H9 (cell line): ENCODE data around the gene FBXW4. TPM values are rescaled to one million over a fixed set of nuclear protein-coding genes. Genes with fewer than 3 reads are reported as not detected.

Experiments
- DNase-seq: peaks from one replicate; pipeline ENCODE4 v3.0.0-alpha.2; 2017
- H2AFZ ChIP-seq: one replicate; pipeline ENCODE4 v1.6.1; 2013; ENCODE audit warnings: mild to moderate bottlenecking, low read length, control low read depth, moderate library complexity
- H2AK5ac ChIP-seq: 2 replicates; pipeline ENCODE4 v1.6.1; 2013; ENCODE audit warnings: low read length, control low read depth, mixed read lengths; ENCODE audit not compliant: insufficient read length
- H2BK120ac ChIP-seq: one replicate; pipeline ENCODE4 v1.6.1; 2013; ENCODE audit warnings: low read depth, mild to moderate bottlenecking, low read length, control low read depth, inconsistent platforms; ENCODE audit not compliant: poor library complexity, severe bottlenecking
- H2BK12ac ChIP-seq: 2 replicates; pipeline ENCODE4 v1.6.1; 2013; ENCODE audit warnings: low read length, control low read depth, mixed read lengths, low read depth; ENCODE audit not compliant: insufficient read length
- H2BK15ac ChIP-seq: 2 replicates; pipeline ENCODE4 v1.6.1; 2013; ENCODE audit warnings: low read depth, low read length, control low read depth
- H2BK20ac ChIP-seq: one replicate; pipeline ENCODE4 v1.6.1; 2013; ENCODE audit warnings: low read depth, mild to moderate bottlenecking, low read length, control low read depth, inconsistent platforms; ENCODE audit not compliant: poor library complexity, severe bottlenecking
- H2BK5ac ChIP-seq: 2 replicates; pipeline ENCODE4 v1.6.1; 2013; ENCODE audit warnings: low read length, control low read depth, mixed read lengths; ENCODE audit not compliant: insufficient read length
- H3K14ac ChIP-seq: 2 replicates; pipeline ENCODE4 v1.6.1; 2013; ENCODE audit warnings: low read length, control low read depth; ENCODE audit not compliant: insufficient read depth
- H3K18ac ChIP-seq: 2 replicates; pipeline ENCODE4 v1.6.1; 2013; ENCODE audit warnings: low read depth, mild to moderate bottlenecking, mixed read lengths, low read length, control low read depth; ENCODE audit not compliant: insufficient read length
- H3K23ac ChIP-seq: 2 replicates; pipeline ENCODE4 v1.6.1; 2013; ENCODE audit warnings: low read length, control low read depth, mixed read lengths, low read depth; ENCODE audit not compliant: insufficient read length
- H3K23me2 ChIP-seq: 2 replicates; pipeline ENCODE4 v1.6.1; 2013; ENCODE audit warnings: low read depth, mild to moderate bottlenecking, mixed read lengths, low read length, control low read depth; ENCODE audit not compliant: insufficient read length, poor library complexity, severe bottlenecking
- H3K27ac ChIP-seq: 2 replicates; pipeline ENCODE4 v1.5.1; 2013; ENCODE audit warnings: low read length, control low read depth, mixed read lengths, low read depth; ENCODE audit not compliant: insufficient read length
- H3K27me3 ChIP-seq: 2 replicates; pipeline ENCODE4 v1.6.1; 2013; ENCODE audit warnings: low read length, control low read depth, inconsistent platforms; ENCODE audit not compliant: insufficient read depth
- H3K4ac ChIP-seq: 2 replicates; pipeline ENCODE4 v1.6.1; 2013; ENCODE audit warnings: low read depth, mild to moderate bottlenecking, control low read depth, inconsistent platforms, low read length, moderate library complexity
- H3K4me1 ChIP-seq: 2 replicates; pipeline ENCODE4 v1.6.1; 2013; ENCODE audit warnings: low read length, control low read depth, inconsistent platforms; ENCODE audit not compliant: insufficient read depth
- H3K4me2 ChIP-seq: 2 replicates; pipeline ENCODE4 v1.6.1; 2013; ENCODE audit warnings: low read length, control low read depth, mixed read lengths; ENCODE audit not compliant: insufficient read length, insufficient read depth
- H3K56ac ChIP-seq: 2 replicates; pipeline ENCODE4 v1.6.1; 2013; ENCODE audit warnings: low read depth, mild to moderate bottlenecking, mixed read lengths, low read length, control low read depth; ENCODE audit not compliant: insufficient read length
- H3K79me1 ChIP-seq: 2 replicates; pipeline ENCODE4 v1.6.1; 2013; ENCODE audit warnings: low read depth, mild to moderate bottlenecking, moderate library complexity, low read length, control low read depth, inconsistent platforms; ENCODE audit not compliant: insufficient read depth, poor library complexity, severe bottlenecking
- H3K79me2 ChIP-seq: 2 replicates; pipeline ENCODE4 v1.6.1; 2013; ENCODE audit warnings: low read length, control low read depth, inconsistent platforms; ENCODE audit not compliant: insufficient read depth
- H3K9ac ChIP-seq: 2 replicates; pipeline ENCODE4 v1.6.1; 2013; ENCODE audit warnings: low read length, control low read depth, mixed read lengths; ENCODE audit not compliant: insufficient read length; ENCODE audit errors: extremely low read depth
- H3K9me3 ChIP-seq: one replicate; pipeline ENCODE4 v1.6.1; 2013; ENCODE audit warnings: low read depth, low read length, inconsistent platforms; ENCODE audit not compliant: control insufficient read depth
- H3T11ph ChIP-seq: one replicate; pipeline ENCODE4 v1.6.1; 2013; ENCODE audit warnings: mild to moderate bottlenecking, low read length, control low read depth, inconsistent platforms
- H4K20me1 ChIP-seq: one replicate; pipeline ENCODE4 v1.6.1; 2013; ENCODE audit not compliant: control insufficient read depth, insufficient read length, insufficient read depth
- H4K5ac ChIP-seq: 2 replicates; pipeline ENCODE4 v1.6.1; 2013; ENCODE audit warnings: low read depth, mild to moderate bottlenecking, mixed read lengths, low read length, control low read depth; ENCODE audit not compliant: insufficient read length
- H4K8ac ChIP-seq: replicated peaks from 2 replicates; pipeline ENCODE4 v1.6.1; 2013; ENCODE audit warnings: low read length, control low read depth, mixed read lengths, low read depth; ENCODE audit not compliant: insufficient read length
- H4K91ac ChIP-seq: 2 replicates; pipeline ENCODE4 v1.6.1; 2013; ENCODE audit warnings: low read depth, mild to moderate bottlenecking, moderate library complexity, mixed read lengths, low read length, control low read depth; ENCODE audit not compliant: insufficient read length
- H3K27ac Mint-ChIP-seq, 3 experiments: 2 replicates in 2 of 3; 3 replicates in 1 of 3; pipeline ENCODE4 v1.8.0; 2020 to 2021; ENCODE audit warnings: mixed read lengths in 3 of 3, mild to moderate bottlenecking in 1 of 3, moderate library complexity in 1 of 3
- H3K27me3 Mint-ChIP-seq: 2 replicates; pipeline ENCODE4 v1.8.0; 2021; ENCODE audit warnings: low read depth, mild to moderate bottlenecking, moderate library complexity, mixed read lengths
- H3K36me3 Mint-ChIP-seq, 3 experiments: 2 replicates in 2 of 3; 3 replicates in 1 of 3; pipeline ENCODE4 v1.8.0; 2020 to 2021; ENCODE audit warnings: low read depth in 3 of 3, mixed read lengths in 3 of 3; ENCODE audit not compliant: insufficient read depth in 1 of 3
- H3K4me1 Mint-ChIP-seq, 2 experiments: 2 replicates each; pipeline ENCODE4 v1.8.0; 2020; ENCODE audit warnings: mixed read lengths in 2 of 2
- H3K4me3 Mint-ChIP-seq, 2 experiments: 2 replicates in 1 of 2; 3 replicates in 1 of 2; pipeline ENCODE4 v1.8.0; 2020 to 2021; ENCODE audit warnings: mild to moderate bottlenecking in 2 of 2, mixed read lengths in 2 of 2, moderate library complexity in 1 of 2
- H3K9me3 Mint-ChIP-seq, 2 experiments: 2 replicates in 1 of 2; 3 replicates in 1 of 2; pipeline ENCODE4 v1.8.0; 2020; ENCODE audit warnings: mild to moderate bottlenecking in 2 of 2, mixed read lengths in 2 of 2, moderate library complexity in 1 of 2
- CTCF ChIP-seq: fragments of 200-600 bp; sonication (generic); conservative IDR thresholded peaks from 3 replicates; pipeline ENCODE4 v1.8.0; 2021; ENCODE audit warnings: antibody characterized with exemption, mild to moderate bottlenecking
- WGBS: extraction: QIAGEN DNeasy Blood & Tissue Kit; methylation state at CpG from one replicate; pipeline ENCODE4 v1.1.7; 2013; ENCODE audit warnings: missing lambda C conversion rate, low lambda C conversion rate, mixed read lengths; ENCODE audit not compliant: insufficient read length; ENCODE audit errors: extremely low coverage; 5-methylcytosine and 5-hydroxymethylcytosine counted together
- total RNA-seq: library from RNA; stranded (reverse); gene quantifications from 2 replicates; pipeline ENCODE4 v1.2.1, GENCODE V29; 2021

The FBXW4 gene
- total RNA-seq, 1 experiment from 2014 or later: 41.6 TPM

- Histone ChIP-seq H2BK120ac (no peak overlapping the region), H3T11ph (no peak overlapping the region), H3K27me3 (no peaks in the 10 kb centered on the region), H2BK5ac (no peak overlapping the region), H2BK20ac (no peak overlapping the region), H3K9me3 (no peaks in the 10 kb centered on the region), H3K79me1 (peaks cover 3% of the 10 kb centered on the region), H3K9ac (no peak overlapping the region), H4K5ac (no peak overlapping the region), H3K4me1 (no peaks in the 10 kb centered on the region; the same call in 1 of the 2 replicates), H2BK15ac (no peak overlapping the region), H3K23ac (peak overlapping the region; percentile 4), H3K18ac (no peak overlapping the region), H3K4ac (no peak overlapping the region), H4K8ac (no peak overlapping the region), H2BK12ac (no peak overlapping the region), H3K23me2 (peaks cover 5% of the 10 kb centered on the region), H3K4me2 (no peak overlapping the region), H3K27ac (no peak overlapping the region), H3K79me2 (no peaks in the 10 kb centered on the region), H3K14ac (no peak overlapping the region), H4K20me1 (no peaks in the 10 kb centered on the region), H2AK5ac (no peak overlapping the region), H3K56ac (no peak overlapping the region), H4K91ac (no peak overlapping the region), H2AFZ (no peak overlapping the region)
- H3K4me1 Mint-ChIP-seq: peaks cover 27 to 28% of the 10 kb centered on the region in 2 experiments
- no peaks in the 10 kb centered on the region; the same call in 1 of the 2 replicates for H3K27me3 Mint-ChIP-seq
- no peak for TF ChIP-seq CTCF
- H3K36me3 Mint-ChIP-seq: peaks cover 0 to 4% (median 0%) of the 10 kb centered on the region in 3 experiments; a peak in 1 of 7 replicates
- no peak for DNase-seq
- peak overlapping the region in 1 of 3 experiments; percentile 64; a peak in 1 of 7 replicates for H3K27ac Mint-ChIP-seq
- H3K9me3 Mint-ChIP-seq: 0 out of 5 replicates have a peak, but pooled peaks cover 0 to 1% of the 10 kb centered on the region in 2 experiments
- H3K4me3 Mint-ChIP-seq: no peak overlapping the region
- no CpG with 5 or more reads among the region's 7 CpGs for WGBS
These were observed 4.5 kb downstream of the FBXW4 start for GRCh38 chr10:101690461-101690860.
